Transverse colon (tissue), 4 donors: ENCODE data around the gene EFNA5. TPM values are rescaled to one million over a fixed set of nuclear protein-coding genes. Genes with fewer than 3 reads are reported as not detected.

Experiments
- DNase-seq: peaks from one replicate; pipeline ENCODE4 v3.0.0-alpha.2; 2019
- H3K27ac ChIP-seq, 4 donors: fragments of 200-600 bp; sonication (generic); 2 replicates each; pipeline ENCODE4 v1.5.1; 2016 to 2018; ENCODE audit warnings: inconsistent platforms in 4 of 4
- H3K27me3 ChIP-seq: fragments of 200-600 bp; sonication (generic); 2 replicates; pipeline ENCODE4 v1.5.1; 2017; ENCODE audit warnings: inconsistent platforms
- H3K36me3 ChIP-seq, 4 donors: fragments of 200-600 bp; sonication (generic); 2 replicates each; pipeline ENCODE4 v1.5.1; 2017 to 2019; ENCODE audit warnings: inconsistent platforms in 4 of 4
- H3K4me1 ChIP-seq, 4 donors: fragments of 200-600 bp; sonication (generic); 2 replicates each; pipeline ENCODE4 v1.5.1; 2017 to 2020; ENCODE audit warnings: inconsistent platforms in 4 of 4
- H3K4me3 ChIP-seq, 4 donors: fragments of 200-600 bp; sonication (generic); 1 replicate in 1 of 4; 2 replicates in 3 of 4; pipeline versions ENCODE4 v1.5.1 to v1.6.1; 2017 to 2019; ENCODE audit warnings: inconsistent platforms in 4 of 4
- H3K9me3 ChIP-seq, 2 donors: fragments of 200-600 bp; sonication (generic); 2 replicates each; pipeline ENCODE4 v1.5.1; 2017 to 2019; ENCODE audit warnings: inconsistent platforms in 2 of 2
- CTCF ChIP-seq, 5 experiments: fragments of 200-600 bp in 3 of 5; fragments of 450-650 bp in 2 of 5; sonication (generic) in 3 of 5; IDR thresholded peaks; 1 replicate in 2 of 5; 2 replicates in 3 of 5; pipeline ENCODE4 v1.5.1; 2016 to 2017; ENCODE audit warnings: antibody characterized with exemption in 5 of 5, inconsistent platforms in 3 of 5, mild to moderate bottlenecking in 2 of 5, moderate library complexity in 1 of 5
- EP300 ChIP-seq: sonication (generic); formaldehyde crosslinking; IDR thresholded peaks from one replicate; pipeline ENCODE4 v1.6.1; 2017; ENCODE audit warnings: antibody characterized with exemption, low read depth
- POLR2A ChIP-seq: fragments of 450-650 bp; IDR thresholded peaks from one replicate; pipeline ENCODE4 v1.6.1; 2016; ENCODE audit warnings: antibody characterized with exemption, mild to moderate bottlenecking, moderate library complexity
- POLR2AphosphoS5 ChIP-seq, 3 donors: sonication (generic); formaldehyde crosslinking; IDR thresholded peaks; one replicate each; pipeline ENCODE4 v1.6.1; 2016; ENCODE audit warnings: antibody characterized with exemption in 3 of 3
- WGBS, 2 donors: methylation state at CpG; one replicate each; pipeline ENCODE4 v1.1.5; 2018; ENCODE audit warnings: low coverage in 1 of 2; 5-methylcytosine and 5-hydroxymethylcytosine counted together
- in situ Hi-C, 4 donors: fragments of 200-750 bp; cut with MboI; loops; one replicate each; pipeline versions ENCODE4 v1.15.0 to v1.15.1; 2017; ENCODE audit warnings: low sequenced_read_pairs in 3 of 4, low pct_ligation_motif_present in 1 of 4, low pct_unique_long_range_greater_than_20kb in 1 of 4
- intact Hi-C: fragments of 100-400 bp; cut with DNase I; formaldehyde crosslinking; loops from one replicate; pipeline ENCODE4 v1.15.1; 2023; ENCODE audit warnings: low total_unique reads
- total RNA-seq, 4 donors: library from RNA; depleted of rRNA; stranded (reverse); fragments of >200 nt; gene quantifications; one replicate each; pipeline ENCODE4 v1.1.0, GENCODE V29; 2016

EFNA5 gene
- total RNA-seq, 4 donors from 2014 or later, result 1.5 to 18.2 (median 12.1) TPM

- Histone ChIP-seq H3K4me1 (no peaks in the 10 kb centered on the region), H3K9me3 (no peaks in the 10 kb centered on the region), H3K36me3 (no peaks in the 10 kb centered on the region), H3K27me3 (no peaks in the 10 kb centered on the region), H3K4me3 (no peak overlapping the region), H3K27ac (no peak overlapping the region)
- TF ChIP-seq CTCF (IDR thresholded peaks at IDR 0.05), result no peak
- intact Hi-C loops (no loop called here), in situ Hi-C loops (no loop called here)
- WGBS, 2 donors, result 77 to 79% methylated on average over 2 of the region's 2 CpGs
- DNase-seq, result no peak
Measured at GRCh38 chr5:107367939-107368338, 302.8 kb downstream of the EFNA5 start.

DNA sequence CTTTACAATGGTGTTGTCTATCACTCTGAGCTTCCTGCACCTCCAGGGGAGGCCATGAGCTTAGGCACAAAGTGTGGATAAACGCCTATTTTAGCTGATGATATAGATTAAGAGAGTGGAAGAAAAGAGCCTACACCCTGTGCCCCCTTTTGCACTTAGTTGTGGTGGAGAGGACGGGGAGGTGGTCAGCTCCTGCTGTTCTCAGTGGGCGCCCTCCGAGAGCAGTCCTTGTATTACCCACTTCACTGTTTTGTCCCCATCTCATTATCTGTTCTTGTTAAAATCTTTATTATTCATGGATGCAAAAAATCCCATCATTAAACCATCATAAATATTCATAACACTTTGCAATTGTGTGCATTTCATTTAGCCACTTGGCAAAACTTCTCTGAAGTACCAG lies 303.3 kb downstream of the EFNA5 start:
- H3K4me1 ChIP-seq, result no peaks in the 10 kb centered on the region
- no peaks in the 10 kb centered on the region for H3K9me3 ChIP-seq
- DNase-seq, result no peak
- no peak overlapping the region for H3K27ac ChIP-seq
- H3K36me3 ChIP-seq, result no peaks in the 10 kb centered on the region
- intact Hi-C loops (no loop called here), in situ Hi-C loops (no loop called here)
- 84 to 92% methylated on average over 3 to 4 of the region's 4 CpGs for WGBS, 2 donors
- H3K27me3 ChIP-seq, result no peaks in the 10 kb centered on the region
- H3K4me3 ChIP-seq, result no peak overlapping the region
- TF ChIP-seq POLR2AphosphoS5 (IDR thresholded peaks at IDR 0.05) (no peak), POLR2A (no peak), CTCF (IDR thresholded peaks at IDR 0.05) (no peak), EP300 (no peak)

- Histone ChIP-seq H3K4me3 (no peak overlapping the region), H3K27ac (no peak overlapping the region), H3K9me3 (no peaks in the 10 kb centered on the region), H3K27me3 (no peaks in the 10 kb centered on the region), H3K4me1 (no peaks in the 10 kb centered on the region), H3K36me3 (no peaks in the 10 kb centered on the region)
- in situ Hi-C loops (no loop called here), intact Hi-C loops (no loop called here)
- no peak for DNase-seq
- TF ChIP-seq CTCF (IDR thresholded peaks at IDR 0.05) (no peak), EP300 (no peak), POLR2AphosphoS5 (IDR thresholded peaks at IDR 0.05) (no peak), POLR2A (no peak)
- 65 to 76% methylated on average over 6 to 10 of the region's 10 CpGs for WGBS, 2 donors
Measured at GRCh38 chr5:107365320-107366109, 305.2 kb downstream of the EFNA5 start.

DNA sequence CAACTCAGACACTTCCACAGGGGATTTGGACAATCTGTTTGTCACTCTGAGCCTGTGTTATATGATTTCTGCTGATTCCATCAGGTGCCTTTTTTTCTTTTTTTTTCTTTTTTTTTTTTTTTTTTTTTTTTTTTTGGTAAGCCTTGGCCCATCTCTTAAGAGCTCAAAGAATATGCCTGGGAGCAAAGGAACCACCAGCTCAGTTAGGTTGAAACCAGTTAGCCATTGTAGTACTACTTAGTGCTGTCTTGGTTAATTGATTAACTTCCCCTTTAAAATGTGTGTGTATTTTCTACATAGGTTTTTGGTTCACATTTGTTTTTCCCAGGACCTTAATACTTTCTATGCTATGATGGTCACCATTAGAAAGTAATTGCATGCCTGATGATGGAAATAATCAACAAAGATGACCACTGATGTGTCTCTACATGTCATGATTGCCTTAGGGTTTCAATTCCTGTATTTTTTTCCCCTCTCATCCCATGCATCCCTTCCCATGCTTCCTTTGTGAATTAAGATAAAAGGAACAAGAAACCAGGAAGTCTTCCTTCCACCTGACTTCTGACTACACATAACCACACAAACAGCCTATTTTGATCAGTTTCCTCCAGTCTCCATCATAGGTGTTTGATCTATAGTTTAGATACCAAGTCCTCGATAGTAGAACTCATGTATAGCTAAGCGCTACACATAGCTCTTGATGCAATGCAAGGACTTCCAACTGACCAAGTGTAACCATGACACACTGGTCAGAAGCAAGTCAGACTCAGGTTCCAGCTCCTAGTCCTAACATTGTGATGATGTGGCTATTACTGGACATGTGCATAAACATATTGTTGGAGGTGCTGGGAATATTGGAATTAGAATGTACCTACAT lies 306.1 kb downstream of the EFNA5 start:
- Histone ChIP-seq H3K27ac (no peak overlapping the region), H3K4me1 (no peaks in the 10 kb centered on the region), H3K36me3 (no peaks in the 10 kb centered on the region), H3K9me3 (no peaks in the 10 kb centered on the region), H3K27me3 (no peaks in the 10 kb centered on the region), H3K4me3 (no peak overlapping the region)
- in situ Hi-C loops (no loop called here), intact Hi-C loops (no loop called here)
- TF ChIP-seq POLR2A (no peak), CTCF (IDR thresholded peaks at IDR 0.05) (no peak), EP300 (no peak), POLR2AphosphoS5 (IDR thresholded peaks at IDR 0.05) (no peak)
- no peak for DNase-seq
- WGBS, 2 donors, result 98% methylated on average over 2 of the region's 2 CpGs; no CpG with 5 or more reads in 1 of the 2 donors
